NCI-H2227 (cell line): ENCODE measurements around the gene DNMT3L.

Experiments
- DNase-seq: peaks from one replicate; lab custom pipeline; 2025; ENCODE audit not compliant: unreplicated experiment; lab: John Stamatoyannopoulos, UW

The DNMT3L gene

DNA sequence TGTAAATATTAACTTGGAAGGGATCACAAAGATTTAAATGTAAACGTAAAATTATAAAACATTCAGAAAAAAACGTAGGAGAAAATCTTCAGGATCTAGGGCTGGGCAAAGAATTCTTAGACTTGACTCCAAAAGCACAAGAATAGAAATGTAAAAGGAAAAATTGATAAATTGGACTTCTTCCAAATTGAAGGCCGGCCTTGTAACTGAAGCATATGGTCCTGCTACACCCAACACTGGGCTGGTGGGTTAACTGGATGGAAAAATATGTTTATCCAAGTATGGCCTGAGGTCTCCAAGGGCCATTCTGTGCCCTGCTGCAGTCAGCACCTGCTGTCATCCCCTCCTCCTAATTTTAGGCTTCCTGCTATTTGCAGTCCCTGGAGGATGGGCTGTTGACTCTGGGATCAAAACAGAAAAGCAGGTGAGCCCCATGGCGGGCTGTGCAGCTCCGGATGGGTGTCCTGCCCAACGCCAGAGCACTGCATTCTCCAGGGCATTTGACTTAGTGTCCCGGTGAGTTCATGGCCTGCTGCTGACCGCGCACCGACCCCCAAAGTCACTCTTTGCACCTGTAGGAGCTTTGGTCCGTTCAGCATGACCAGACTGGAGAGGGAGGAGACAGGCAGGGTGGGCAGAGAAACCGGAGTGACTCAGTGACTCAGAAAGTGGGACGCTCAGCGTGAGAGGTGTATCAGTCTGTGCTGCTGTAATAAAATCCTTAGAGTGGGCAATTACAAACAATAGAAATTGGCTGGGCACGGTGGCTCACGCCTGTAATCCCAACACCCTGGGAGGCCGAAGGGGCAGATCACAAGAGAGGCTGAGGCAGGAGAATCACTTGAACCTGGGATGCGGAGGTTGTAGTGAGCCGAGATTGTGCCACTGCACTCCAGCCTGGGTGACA lies 17.9 kb upstream of the DNMT3L start:
- DNase-seq = peak; percentile 15

DNA sequence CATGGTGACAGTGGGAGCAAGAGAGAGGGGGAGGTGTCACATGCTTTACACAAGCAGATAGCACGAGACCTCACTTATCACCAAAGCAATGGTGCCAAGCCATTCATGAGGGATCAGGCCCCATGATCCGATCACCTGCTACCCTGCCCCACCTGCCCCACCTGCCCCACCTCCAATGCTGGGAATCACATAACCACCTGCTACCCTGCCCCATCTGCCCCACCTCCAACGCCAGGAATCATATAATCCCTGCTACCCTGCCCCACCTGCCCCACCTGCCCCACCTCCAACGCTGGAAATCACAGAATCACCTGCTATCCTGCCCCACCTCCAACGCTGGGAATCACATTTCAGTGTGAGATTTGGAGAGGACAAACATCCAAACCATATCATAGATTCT lies 13.3 kb upstream of the DNMT3L start:
- DNase-seq = no peak

DNA sequence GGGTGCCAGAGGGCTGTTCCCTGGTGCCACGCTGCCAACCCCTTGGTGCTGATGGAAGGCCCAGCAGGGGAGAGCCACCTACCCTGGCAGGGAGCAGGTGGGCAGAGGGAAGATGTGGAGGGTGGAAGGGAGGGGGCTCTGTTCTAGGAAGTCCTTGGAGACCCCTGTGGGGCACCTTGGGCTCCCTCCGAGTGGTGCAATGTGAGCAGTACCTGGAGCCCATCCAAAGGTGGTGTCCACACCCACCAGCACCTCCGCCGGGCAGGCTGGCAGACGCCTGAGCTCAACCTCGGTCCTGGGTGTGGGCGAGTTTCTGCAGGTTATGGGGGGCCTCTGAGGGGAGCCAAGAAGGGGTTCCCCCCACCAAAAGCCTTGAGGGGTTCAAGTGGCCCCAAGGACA lies 11.3 kb upstream of the DNMT3L start:
- DNase-seq = no peak

DNA sequence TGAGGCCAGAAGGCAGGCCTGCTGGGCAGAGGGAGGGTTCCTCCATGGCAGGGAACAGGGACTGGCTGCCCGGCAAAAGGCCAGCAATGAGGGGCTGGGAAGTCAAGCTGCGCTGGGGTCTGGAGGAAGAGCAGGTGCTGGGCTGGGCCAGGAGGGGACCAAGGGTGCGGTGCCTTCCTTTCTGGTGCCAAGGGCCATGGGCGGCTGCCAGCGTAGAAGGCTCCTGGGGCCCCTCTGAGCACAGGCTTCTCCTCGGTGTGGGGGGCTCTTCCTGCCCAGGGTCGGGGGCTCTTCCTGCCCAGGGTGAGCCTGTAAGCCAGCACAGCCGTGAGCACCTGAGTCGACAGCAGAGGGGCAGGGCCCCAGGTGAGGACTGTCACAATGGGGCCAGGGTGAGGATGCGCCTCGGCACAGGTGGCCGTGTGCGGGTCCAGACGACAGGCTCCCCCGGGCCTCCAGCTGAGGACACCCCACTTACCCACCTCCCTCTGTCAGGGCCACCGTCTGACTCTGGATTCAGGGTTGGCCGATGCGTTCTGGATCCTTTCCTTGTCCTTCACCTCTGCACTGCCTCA lies 10.7 kb upstream of the DNMT3L start:
- no peak for DNase-seq

DNA sequence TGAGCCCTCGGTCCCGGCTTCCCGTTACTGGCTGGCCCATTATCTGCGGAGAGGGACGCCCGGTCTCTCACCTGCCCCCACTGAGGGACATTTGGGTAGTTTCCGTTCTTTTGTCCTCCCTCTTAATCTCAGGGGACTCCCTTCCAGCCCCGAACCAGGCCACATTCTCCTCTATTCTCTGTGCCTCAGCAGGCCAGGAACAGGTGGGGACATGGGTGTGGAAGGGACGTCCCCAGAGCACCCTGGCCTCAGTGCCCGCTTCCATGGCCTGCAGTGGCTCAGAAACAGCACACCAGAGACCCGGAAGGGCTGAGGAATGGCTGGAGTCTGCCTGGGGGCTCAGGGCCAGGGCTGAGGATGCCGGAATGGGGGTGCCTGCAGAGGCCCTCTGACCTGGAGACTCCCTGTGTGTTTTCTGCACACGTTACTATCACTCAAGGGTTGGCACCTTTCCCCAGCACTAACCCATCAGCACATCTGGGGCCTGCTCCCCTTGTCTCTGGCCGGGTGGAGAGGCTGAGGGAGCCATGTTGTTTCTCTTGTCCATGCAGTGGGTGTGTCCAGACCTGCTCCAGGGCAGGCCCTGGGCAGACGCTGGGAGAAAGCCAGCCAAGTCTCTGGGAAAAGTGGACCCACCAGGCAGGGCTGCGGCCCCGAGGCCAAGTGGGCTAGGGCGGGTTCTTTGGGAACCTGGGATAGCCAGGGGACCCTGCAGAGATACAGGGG lies 10.0 kb upstream of the DNMT3L start:
- DNase-seq = no peak

DNA sequence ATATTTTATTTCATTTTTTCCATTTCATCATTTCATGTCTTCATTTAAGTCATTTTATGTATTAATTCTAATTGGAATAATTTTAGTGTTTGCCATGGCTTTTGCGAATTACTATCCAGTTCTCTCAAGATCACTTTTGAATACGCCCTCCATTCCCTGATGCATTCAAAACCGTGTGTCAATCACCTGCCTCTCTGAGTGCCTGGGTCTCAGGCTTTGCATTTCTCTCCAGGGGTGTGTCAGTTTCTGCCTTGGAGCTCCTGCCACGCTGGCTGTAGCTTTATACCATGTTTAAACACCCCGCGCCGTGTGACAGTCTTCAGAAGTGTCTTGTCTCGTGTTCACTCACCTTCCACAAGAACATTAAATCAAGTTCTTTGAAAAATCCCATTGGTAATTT lies 7.4 kb upstream of the DNMT3L start:
- no peak for DNase-seq

DNA sequence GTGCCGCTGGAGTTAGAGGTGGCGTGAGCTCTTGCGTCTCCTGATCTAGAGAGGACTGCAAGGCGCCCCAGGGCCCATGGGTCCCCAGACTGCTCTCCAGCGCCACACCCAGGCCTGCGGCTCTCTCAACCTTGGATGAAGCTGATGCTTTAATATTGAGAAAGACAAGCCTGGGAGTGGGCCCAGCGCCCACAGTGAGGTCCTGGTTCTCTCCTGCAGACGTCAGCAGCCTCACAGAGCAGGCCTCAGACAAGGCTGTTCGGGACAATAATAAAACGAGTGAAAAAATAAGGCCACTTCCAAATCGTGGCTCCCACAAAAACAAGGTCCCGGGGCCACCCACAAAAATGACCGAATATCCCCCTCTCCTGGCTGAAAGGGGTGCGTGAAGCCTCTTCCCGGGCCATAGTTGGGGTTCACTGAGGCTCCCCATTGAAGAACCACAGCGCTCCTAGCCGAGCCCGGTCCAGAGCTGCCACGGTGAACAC lies 6.0 kb upstream of the DNMT3L start:
- no peak for DNase-seq

DNA sequence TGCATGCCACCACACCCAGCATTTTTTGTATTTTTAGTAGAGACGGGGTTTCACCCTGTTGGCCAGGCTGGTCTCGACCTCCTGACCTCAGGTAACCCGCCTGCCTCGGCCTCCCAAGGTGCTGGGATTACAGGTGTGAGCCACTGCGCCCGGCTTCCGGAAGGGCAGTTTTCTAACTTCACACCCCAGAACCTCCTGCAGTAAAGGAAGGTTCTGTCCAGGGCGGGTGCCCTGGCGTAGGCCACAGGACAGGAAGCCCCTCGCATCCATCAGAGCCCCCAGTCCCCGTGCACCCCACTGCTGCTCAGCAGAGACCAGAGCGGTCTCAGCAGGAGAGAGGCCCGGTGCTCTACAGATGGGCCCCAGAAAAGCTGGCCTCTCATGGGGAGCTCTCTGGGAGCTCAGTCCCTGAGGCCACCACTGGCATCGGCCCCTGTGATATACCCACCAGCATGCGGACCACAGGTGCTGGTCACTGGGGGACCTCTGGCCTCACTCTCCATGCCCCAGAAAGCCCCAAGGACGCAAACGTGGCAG lies 4.1 kb upstream of the DNMT3L start:
- no peak for DNase-seq

DNA sequence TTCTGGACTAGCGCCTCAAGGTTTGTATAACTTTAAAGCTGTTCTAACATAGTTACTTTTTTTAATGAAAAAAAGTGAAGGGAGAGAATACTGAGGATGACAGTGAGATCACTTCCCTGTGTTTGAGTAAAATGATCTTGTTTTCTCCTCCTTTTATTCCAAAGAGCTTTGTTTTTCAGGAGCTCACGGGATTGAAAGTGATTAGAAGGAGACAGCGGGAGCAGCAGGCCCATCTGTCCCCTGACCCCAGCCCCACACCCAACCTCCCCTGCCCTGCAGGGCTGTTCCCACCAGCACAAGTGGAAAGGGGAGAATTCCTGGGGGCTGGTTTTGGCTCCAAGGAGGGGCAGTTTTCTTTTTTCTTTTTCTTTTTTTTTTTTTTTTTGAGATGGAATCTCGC lies 2.1 kb upstream of the DNMT3L start:
- DNase-seq = no peak

DNA sequence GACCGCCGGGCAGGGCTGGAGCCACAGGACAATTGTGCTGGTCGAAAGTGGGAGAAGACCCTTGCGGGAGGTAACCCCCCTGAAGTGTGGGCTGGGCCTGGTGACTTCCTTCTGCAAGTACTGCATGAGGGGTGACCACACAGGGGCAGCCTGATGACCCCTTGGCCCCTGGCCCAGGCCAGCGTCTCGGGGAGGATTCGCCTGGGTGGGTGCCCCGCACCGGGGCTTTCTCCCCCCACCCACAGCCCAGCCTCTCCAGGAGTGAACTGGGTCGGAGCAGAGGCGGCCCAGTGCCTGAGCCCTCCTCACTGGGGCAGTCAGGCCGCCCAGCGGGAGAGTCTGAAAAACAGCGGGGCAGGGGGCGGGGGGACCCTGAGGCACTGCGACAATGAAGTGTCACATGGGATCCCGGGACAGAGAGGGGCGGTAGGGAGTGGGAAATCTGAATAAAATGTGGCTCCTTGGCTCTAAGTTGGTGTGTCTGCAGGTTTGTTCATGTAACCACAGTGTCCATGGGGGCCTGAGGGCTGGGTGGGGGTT lies 1.6 kb upstream of the DNMT3L start:
- DNase-seq = no peak

DNA sequence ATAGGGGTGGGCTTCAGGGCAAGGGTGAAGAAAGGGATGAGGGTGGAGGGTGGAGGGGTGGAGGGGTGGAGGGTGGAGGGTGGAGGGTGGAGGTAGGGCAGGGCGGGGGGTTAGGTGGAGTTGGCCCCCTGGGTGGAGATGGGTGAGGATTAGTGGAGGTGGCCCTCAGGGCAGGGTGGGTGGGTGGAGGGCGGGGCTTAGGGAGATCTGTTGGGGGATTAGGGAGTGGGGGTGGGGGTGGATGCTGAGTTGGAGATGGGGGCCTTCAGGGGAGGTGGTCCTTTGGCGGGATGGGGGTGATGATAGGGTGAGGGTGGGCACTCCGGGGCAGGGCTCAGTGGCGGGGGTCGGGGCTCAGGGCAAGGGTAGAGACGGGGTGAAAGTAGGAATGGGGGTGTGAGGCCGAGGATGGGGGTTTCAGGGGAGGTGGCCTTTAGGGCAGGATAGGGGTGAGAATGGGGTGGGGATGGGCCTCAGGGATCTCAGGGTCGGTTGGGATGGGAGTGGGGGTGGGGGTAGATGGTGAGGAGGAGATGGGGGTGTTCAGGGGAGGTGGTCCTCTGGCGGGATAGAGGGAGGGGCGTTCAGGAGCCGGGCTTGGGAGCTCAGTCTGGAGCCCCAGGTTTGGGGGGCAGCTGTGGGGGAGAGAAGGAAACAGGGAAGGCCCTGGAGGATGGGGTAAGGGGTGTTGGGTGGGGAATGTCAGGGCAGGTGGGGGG lies 800 bp upstream of the DNMT3L start:
- DNase-seq = no peak

DNA sequence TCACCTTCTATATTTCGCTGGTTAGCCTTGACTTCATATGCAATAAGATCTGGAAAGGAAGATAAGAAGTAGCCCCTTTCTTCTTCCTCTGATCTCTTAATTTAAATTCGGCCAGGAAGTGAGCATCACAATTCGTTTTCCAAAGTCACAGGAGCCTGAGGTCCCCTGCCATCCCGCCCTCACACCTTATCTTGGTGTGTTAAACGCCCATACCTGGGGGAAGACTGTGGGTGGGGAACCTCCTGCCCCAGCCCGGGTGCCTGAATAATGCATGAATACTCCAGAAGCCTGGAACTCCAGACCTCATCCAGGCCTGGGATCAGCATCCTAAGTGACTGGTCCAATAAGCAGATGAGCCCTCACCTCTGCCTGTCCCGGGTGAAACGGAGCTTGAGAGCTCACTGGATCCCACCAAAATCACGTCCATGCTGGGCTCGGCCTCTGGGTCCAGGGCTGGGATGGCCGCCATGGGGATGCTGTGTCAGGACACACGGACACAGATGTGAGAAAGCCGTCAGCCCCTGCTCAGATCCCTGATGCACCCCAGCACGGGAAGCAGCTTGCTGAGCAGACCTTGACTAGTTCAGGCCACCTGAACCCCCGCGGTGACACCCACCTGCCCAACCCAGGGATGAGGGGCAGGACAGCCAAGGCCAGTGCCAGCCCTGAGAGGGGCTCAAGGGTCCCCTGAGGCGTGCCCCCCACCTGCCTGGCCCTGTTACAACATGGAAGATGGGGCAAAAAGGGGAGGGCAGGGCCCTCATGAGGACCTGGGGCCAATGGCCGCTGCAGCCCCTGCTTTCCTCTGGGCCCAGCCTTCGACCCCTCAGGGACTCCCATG lies 686 bp downstream of the DNMT3L start:
- DNase-seq = no peak

DNA sequence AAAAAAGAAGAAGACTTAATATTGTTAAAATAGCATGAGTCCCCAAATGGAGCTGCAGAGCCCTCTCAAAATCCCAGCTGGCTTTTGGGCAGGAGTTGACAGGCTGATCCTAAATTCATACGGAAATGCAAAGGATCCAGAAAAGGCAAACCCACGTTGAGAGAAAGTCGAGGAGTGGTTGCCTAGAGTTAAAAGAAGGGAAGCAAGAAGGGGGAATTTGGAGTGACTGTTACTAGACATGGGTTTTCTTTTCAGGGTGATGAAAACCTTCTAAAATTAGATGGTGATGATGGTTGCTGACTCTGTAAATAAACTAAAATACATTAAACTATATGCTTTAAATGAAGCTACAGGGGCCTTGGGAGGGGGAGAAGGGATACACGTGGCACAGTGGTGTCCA lies 1.6 kb downstream of the DNMT3L start:
- DNase-seq = no peak

DNA sequence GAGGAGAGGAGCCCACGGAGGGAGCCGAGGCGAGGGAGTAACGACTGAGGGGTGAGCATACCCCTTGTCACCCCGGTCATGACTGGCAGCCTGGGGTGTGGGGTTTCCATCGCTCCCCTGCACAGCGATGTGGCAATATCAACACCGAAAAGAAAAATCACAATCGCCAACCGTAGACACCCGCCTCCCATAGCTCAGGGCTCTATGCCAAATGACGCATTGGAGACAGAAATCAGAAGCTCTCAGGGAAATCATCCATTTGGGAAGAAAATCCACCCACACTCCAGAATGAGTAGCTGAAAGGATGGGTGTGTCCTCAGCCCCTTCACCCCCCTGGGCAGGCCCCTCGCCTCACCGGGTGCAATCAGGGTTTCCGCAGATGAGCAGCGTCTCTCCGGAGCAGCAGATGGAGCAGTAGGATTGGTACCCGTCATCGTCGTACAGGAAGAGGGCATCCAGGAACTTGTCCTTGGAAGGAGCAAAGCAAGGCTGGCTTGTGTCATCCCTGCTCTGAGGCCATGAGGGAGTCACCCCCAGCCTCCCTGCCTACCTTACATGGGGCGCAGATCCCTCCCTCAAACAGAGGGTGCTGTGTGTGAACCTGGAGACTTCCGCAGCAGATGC lies 2.5 kb downstream of the DNMT3L start:
- no peak for DNase-seq

DNA sequence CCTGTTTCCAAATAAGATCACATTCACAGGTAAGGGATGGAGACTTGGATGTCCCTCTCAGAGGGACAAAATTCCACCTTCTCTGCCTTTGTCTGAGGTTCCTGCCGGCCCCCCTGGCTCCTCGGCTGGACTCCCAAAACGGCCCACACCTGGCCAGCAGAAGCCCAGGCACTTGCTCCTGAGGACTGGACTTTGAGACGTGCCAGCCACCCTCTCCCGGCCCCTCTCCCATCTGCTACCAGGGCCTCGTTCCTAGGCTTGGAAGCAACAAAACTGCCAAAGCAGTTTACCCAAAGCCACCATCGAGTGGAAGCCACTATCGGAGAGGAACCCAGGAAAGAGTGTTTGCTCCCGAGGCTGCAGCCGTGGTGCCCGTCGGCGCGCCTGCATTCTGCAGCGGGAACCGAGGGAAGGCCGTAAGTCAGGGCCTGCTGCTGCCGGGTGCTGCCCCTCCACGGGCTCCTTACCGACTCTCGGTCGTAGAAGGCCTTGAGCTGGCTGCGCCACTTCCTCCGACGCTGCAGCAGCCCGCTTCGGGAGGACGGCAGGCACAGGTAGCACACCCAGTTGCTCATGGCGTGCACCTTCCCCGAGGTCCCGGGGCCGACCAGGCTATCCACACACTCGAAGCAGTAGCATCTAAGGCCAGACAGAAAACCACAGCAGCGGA lies 3.5 kb downstream of the DNMT3L start:
- no peak for DNase-seq

DNA sequence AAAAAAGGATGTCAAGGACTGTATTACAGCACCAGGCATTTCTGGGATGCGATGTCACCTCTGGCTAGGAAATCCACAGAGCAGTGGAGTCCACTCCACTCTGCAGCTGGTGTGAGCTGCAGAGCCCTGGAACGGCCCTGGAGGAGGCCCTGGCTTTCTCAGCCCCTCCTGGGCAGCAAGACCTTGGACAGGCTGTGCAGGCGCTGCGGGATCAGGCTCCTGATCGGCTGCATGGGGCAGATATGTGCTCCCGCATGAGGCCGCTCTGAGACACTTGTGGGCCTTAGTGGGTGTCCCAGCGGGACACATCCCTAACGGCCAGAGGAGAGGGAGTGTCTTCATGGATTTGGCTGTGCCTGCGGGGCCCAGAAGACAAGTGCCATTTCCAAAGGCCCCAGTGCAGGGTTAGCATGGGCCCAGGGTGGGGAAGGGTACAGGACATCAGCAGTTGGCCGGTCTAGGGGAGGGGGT lies 6.2 kb downstream of the DNMT3L start:
- no peak for DNase-seq

DNA sequence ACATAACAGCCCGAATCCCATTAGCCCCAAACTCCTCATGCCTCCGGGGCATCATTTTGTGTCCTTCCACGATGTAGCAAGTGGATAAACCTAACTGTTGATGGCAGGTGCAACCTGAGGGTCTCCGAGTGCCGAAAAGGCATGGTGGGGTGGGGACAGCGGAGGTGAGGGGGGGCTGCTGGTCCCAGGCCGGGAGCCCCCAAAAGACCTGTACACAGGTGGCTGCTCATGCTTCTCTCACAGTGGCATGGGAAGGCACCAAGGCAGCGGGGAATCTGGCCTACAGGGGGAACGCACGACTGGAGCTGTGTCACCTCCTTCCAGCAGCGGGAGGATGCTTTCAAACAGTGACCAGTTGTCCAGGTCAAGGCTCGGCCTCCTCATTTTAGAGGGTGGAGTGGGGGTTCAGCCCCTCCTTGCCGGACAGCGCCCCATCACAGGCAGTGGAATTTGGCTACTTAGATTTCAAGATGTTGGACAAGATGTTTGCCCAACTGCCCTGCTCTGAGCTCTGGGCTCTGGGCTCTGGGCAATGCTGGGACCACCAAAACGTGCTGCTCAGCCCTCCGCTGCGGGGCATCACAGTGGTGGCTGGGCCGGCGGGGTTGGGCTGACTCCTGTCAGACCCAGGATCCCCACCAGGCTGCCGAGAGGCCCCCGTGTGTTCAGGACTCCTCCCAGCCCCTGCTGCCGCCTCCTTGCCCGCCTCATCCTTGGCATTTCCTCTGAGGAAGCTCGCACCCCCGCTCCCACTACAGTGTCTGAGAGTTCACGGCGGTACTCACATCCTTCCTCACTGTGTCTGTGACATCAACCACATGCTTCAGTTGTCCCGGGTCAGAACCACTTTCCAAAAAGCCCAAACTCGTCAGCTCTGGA lies 7.6 kb downstream of the DNMT3L start:
- no peak for DNase-seq
